Body of pancreas (tissue), 4 donors: ENCODE data around the gene CMBL. TPM values are rescaled to one million over a fixed set of nuclear protein-coding genes. Genes with fewer than 3 reads are reported as not detected.
A peak's percentile ranks its signal among the peaks of the same experiment; 100 is the strongest.

ENCODE experiments used
- ATAC-seq: fragments of 150-250 bp; one replicate; pipeline ENCODE4 v1.9.1; 2016
- DNase-seq, 4 donors: peaks; one replicate each; pipeline ENCODE4 v3.0.0-alpha.2; 2019
- H3K27ac ChIP-seq, 4 donors: fragments of 200-600 bp; sonication (generic); 1 replicate in 3 of 4; 2 replicates in 1 of 4; pipeline versions ENCODE4 v1.5.1 to v1.6.1; 2016 to 2019; ENCODE audit warnings: mild to moderate bottlenecking in 1 of 4, mixed read lengths in 1 of 4, moderate library complexity in 1 of 4
- H3K27me3 ChIP-seq, 2 donors: fragments of 200-600 bp; sonication (generic); one replicate each; pipeline ENCODE4 v1.6.0; 2016; ENCODE audit warnings: mild to moderate bottlenecking in 1 of 2
- H3K36me3 ChIP-seq, 2 donors: fragments of 200-600 bp; sonication (generic); replicated peaks in 1 of 2; 2 replicates each; pipeline ENCODE4 v1.5.1; 2016; ENCODE audit warnings: low read depth in 2 of 2; ENCODE audit not compliant: insufficient read depth in 1 of 2
- H3K4me1 ChIP-seq: fragments of 200-600 bp; sonication (generic); one replicate; pipeline ENCODE4 v1.6.0; 2016
- H3K4me3 ChIP-seq, 2 donors: fragments of 200-600 bp; sonication (generic); 1 replicate in 1 of 2; 2 replicates in 1 of 2; pipeline ENCODE4 v1.5.1; 2016 to 2019
- H3K9me3 ChIP-seq, 3 donors: fragments of 200-600 bp; sonication (generic); 1 replicate in 2 of 3; 2 replicates in 1 of 3; pipeline ENCODE4 v1.5.1; 2016
- CTCF ChIP-seq, 7 experiments: fragments of 450-650 bp in 4 of 7; fragments of 200-600 bp in 3 of 7; sonication (generic) in 3 of 7; IDR thresholded peaks; one replicate each; pipeline ENCODE4 v1.5.1; 2016 to 2019; ENCODE audit warnings: antibody characterized with exemption in 7 of 7
- POLR2A ChIP-seq, 3 donors: fragments of 450-650 bp; IDR thresholded peaks; one replicate each; pipeline ENCODE4 v1.6.1; 2016; ENCODE audit warnings: antibody characterized with exemption in 3 of 3, mild to moderate bottlenecking in 2 of 3
- WGBS, 2 donors: methylation state at CpG; one replicate each; pipeline ENCODE4 v1.1.5; 2017; 5-methylcytosine and 5-hydroxymethylcytosine counted together
- intact Hi-C: fragments of 100-400 bp; cut with DNase I; formaldehyde crosslinking; loops from one replicate; pipeline ENCODE4 v1.15.1; 2023
- total RNA-seq, 2 donors: library from RNA; depleted of rRNA; stranded (reverse); fragments of >200 nt; gene quantifications; one replicate each; pipeline ENCODE4 v1.1.0, GENCODE V29; 2016

The CMBL gene
- total RNA-seq, 2 donors from 2014 or later: 4.4 to 4.9 TPM

DNA sequence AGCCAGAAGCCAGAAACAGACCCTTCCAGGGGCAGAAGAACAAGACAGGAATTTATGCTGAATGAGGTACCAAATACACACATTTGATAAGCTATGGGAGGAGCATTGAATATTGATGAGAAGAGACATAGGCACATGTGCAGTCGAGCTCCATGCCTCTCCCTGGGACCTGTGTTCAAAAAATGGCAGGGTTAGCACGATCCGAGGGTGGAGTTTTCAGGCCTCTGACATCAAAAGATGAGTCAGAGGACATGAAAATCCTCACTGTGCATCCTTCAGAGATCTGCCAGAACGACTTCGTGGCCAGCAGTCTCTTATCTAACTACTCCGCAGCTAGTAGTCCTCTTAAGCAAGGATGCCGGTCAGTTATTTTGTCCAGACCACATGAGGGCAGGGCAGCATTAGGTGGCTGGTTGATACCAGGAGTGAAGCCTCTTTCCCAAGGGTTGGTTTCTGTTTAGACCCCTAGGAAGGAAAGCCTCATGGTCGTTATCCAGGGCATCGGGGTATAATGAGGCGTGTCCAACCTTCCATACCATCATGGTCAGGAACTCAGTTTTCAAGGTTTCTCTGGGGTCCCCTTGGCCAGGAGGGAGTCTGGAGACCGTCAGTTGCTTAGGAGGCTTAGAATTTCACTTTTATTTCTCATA is 11.6 kb upstream of the CMBL start:
- WGBS, 2 donors: 77 to 84% methylated on average over 11 of the region's 11 CpGs
- Histone ChIP-seq H3K36me3 (no peaks in the 10 kb centered on the region), H3K4me1 (peaks cover 9% of the 10 kb centered on the region), H3K27me3 (no peaks in the 10 kb centered on the region), H3K9me3 (no peaks in the 10 kb centered on the region), H3K4me3 (no peak overlapping the region), H3K27ac (no peak overlapping the region)
- no peak for TF ChIP-seq POLR2A (IDR thresholded peaks at IDR 0.05)
- no peak for TF ChIP-seq CTCF (IDR thresholded peaks at IDR 0.05)
- ATAC-seq (peak; percentile 41), DNase-seq (peak in 1 of 4 donors; percentile 13)
- intact Hi-C loops: no loop called here

- H3K27me3 ChIP-seq: no peaks in the 10 kb centered on the region
- ATAC-seq: no peak
- no peaks in the 10 kb centered on the region for H3K4me1 ChIP-seq
- no peak overlapping the region for H3K4me3 ChIP-seq
- H3K27ac ChIP-seq: no peak overlapping the region
- no peaks in the 10 kb centered on the region for H3K36me3 ChIP-seq
- no peak for TF ChIP-seq POLR2A (IDR thresholded peaks at IDR 0.05)
- TF ChIP-seq CTCF (IDR thresholded peaks at IDR 0.05): no peak
- no peaks in the 10 kb centered on the region for H3K9me3 ChIP-seq
- DNase-seq: no peak
- WGBS, 2 donors: 84 to 86% methylated on average over 5 to 6 of the region's 6 CpGs
- intact Hi-C loops: no loop called here
Measured at GRCh38 chr5:10317825-10318682, 10.4 kb upstream of the CMBL start.

DNA sequence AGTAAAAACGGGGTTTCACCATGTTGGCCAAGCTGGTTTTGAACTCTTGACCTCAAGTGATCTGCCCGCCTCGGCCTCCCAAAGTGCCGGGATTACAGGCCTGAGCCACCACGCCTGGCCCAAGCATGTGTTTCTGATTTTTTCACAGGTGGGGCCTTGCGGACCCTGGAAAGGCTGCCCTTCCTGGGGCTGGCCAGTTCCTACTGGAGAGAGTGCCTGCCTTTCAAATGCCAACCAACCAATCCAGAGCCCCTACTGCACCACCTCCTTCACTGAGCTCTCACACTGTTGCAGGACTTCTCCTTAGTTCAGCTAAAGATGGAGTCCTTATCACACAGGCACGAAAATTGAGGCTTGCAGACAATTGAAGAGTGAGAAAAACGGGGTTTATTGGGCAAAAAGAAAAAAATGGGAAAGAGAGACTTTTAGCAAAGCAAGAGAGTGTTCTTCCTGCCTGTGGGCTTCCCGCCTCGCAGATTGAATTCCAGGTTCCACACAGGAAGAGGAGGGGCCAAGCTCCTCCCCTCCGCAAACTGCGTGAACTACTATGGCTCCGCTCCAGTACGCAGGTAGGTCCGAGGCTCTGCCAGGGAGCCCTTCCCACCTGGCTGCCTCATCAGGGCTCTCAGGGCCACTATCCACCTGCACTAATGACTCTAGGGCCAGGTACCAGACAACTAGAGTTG is 8.3 kb upstream of the CMBL start:
- WGBS, 2 donors: 93 to 94% methylated on average over 12 to 15 of the region's 15 CpGs
- no peaks in the 10 kb centered on the region for H3K36me3 ChIP-seq
- no peak for TF ChIP-seq POLR2A (IDR thresholded peaks at IDR 0.05)
- no peak for TF ChIP-seq CTCF (IDR thresholded peaks at IDR 0.05)

DNA sequence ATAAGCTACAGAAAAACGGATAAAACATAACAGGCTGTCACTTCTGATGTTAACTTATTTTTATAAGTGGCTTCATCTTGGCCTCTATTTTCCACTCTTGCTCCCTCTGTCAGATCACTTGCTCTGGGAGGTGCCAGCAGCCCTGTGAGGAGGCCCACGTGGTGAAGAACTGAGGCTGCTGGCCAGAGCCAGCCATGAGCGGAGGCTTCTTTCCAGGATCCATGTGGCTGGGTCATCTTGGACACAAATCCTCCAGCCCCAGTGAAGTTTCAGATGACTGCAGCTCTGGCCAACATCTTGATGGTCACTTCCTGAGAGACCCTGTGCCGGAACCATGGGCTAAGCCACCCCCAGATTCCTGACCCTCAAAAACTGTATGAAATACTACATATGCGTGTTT is 7.5 kb upstream of the CMBL start:
- peaks cover 13% of the 10 kb centered on the region for H3K4me1 ChIP-seq
- no peak for ATAC-seq
- WGBS, 2 donors: 78 to 89% methylated on average over 5 of the region's 5 CpGs

More for the DNA sequence above, 8.3 kb upstream of the CMBL start:
- Histone ChIP-seq H3K27me3 (no peaks in the 10 kb centered on the region), H3K4me1 (peaks cover 6% of the 10 kb centered on the region), H3K27ac (no peak overlapping the region), H3K4me3 (no peak overlapping the region), H3K9me3 (no peaks in the 10 kb centered on the region)
- DNase-seq (no peak), ATAC-seq (no peak)
- intact Hi-C loops: no loop called here

More for the DNA sequence above, 7.5 kb upstream of the CMBL start:
- Histone ChIP-seq H3K4me3 (no peak overlapping the region), H3K27me3 (no peaks in the 10 kb centered on the region), H3K9me3 (no peaks in the 10 kb centered on the region), H3K27ac (no peak overlapping the region), H3K36me3 (no peaks in the 10 kb centered on the region)
- no peak for TF ChIP-seq CTCF (IDR thresholded peaks at IDR 0.05)
- TF ChIP-seq POLR2A (IDR thresholded peaks at IDR 0.05): no peak
- intact Hi-C loops: no loop called here
- DNase-seq: no peak
